Ishikawa (cell line): ENCODE data around the gene TMEM11.

Experiments used
- CEBPB ChIP-seq: IDR thresholded peaks from 2 replicates; pipeline ENCODE4 v1.6.1; 2012
- CREB1 ChIP-seq: IDR thresholded peaks from 2 replicates; pipeline ENCODE4 v1.6.1; 2012; ENCODE audit warnings: low read depth
- EGR1 ChIP-seq: IDR thresholded peaks from 2 replicates; pipeline ENCODE4 v1.6.1; 2012
- EP300 ChIP-seq: IDR thresholded peaks from 2 replicates; pipeline ENCODE4 v1.6.1; 2012; ENCODE audit warnings: borderline replicate concordance
- FOXM1 ChIP-seq: IDR thresholded peaks from 2 replicates; pipeline ENCODE4 v1.6.1; 2012; ENCODE audit warnings: low read depth, borderline replicate concordance
- MAX ChIP-seq: IDR thresholded peaks from 2 replicates; pipeline ENCODE4 v1.6.1; 2012
- NFIC ChIP-seq: IDR thresholded peaks from 2 replicates; pipeline ENCODE4 v1.6.1; 2012
- RAD21 ChIP-seq: IDR thresholded peaks from 2 replicates; pipeline ENCODE4 v1.6.1; 2012; ENCODE audit warnings: low read depth
- REST ChIP-seq: IDR thresholded peaks from 2 replicates; pipeline ENCODE4 v1.6.1; 2012; ENCODE audit warnings: low read depth, mild to moderate bottlenecking
- TAF1 ChIP-seq: IDR thresholded peaks from 2 replicates; pipeline ENCODE4 v1.6.1; 2012; ENCODE audit warnings: low read depth, mild to moderate bottlenecking
- TCF12 ChIP-seq: IDR thresholded peaks from 2 replicates; pipeline ENCODE4 v1.6.1; 2012; ENCODE audit warnings: low read depth
- TEAD4 ChIP-seq: IDR thresholded peaks from 2 replicates; pipeline ENCODE4 v1.6.1; 2012
- USF1 ChIP-seq: IDR thresholded peaks from 2 replicates; pipeline ENCODE4 v1.6.1; 2012
- YY1 ChIP-seq: IDR thresholded peaks from 2 replicates; pipeline ENCODE4 v1.6.1; 2012; ENCODE audit warnings: low read depth
- ZBTB7A ChIP-seq: IDR thresholded peaks from 2 replicates; pipeline ENCODE4 v1.6.1; 2012; ENCODE audit warnings: low read depth

TMEM11 gene

GRCh38 chr17:21209511-21210175 is 4.3 kb downstream of the TMEM11 start:
- TF ChIP-seq YY1 (no peak), ZBTB7A (no peak), FOXM1 (no peak), CREB1 (no peak), USF1 (no peak), TEAD4 (no peak)

GRCh38 chr17:21208352-21208751 is 5.6 kb downstream of the TMEM11 start:
- TF ChIP-seq RAD21 (no peak), TEAD4 (no peak), REST (no peak), NFIC (no peak), USF1 (no peak), CEBPB (no peak), TCF12 (no peak), EGR1 (no peak), TAF1 (no peak), YY1 (no peak), CREB1 (no peak), ZBTB7A (no peak), EP300 (no peak), MAX (no peak), FOXM1 (no peak)

- TF ChIP-seq REST (no peak), USF1 (no peak), EGR1 (no peak), TCF12 (no peak), TEAD4 (no peak), EP300 (no peak), CREB1 (no peak), MAX (no peak), TAF1 (no peak)
Observed at GRCh38 chr17:21204935-21205334, 9.0 kb downstream of the TMEM11 start.

- TF ChIP-seq CEBPB (no peak), EP300 (no peak), USF1 (no peak), EGR1 (no peak), TCF12 (no peak), RAD21 (no peak), MAX (no peak), TEAD4 (no peak), TAF1 (no peak), CREB1 (no peak), NFIC (no peak), REST (no peak), ZBTB7A (no peak), FOXM1 (no peak), YY1 (no peak)
Observed at GRCh38 chr17:21202512-21202911, 11.4 kb downstream of the TMEM11 start.
